ENCODE measurements around the gene GSTP1. TPM values are rescaled to one million over a fixed set of nuclear protein-coding genes. Genes with fewer than 3 reads are reported as not detected.

Gene GSTP1
- total RNA-seq, 3 donors from 2014 or later = 284 to 441 (median 325) TPM

- no peaks in the 10 kb centered on the region for H3K36me3 ChIP-seq (ENCODE audit: low read depth)
- ATAC-seq (no peak), DNase-seq (no peak)
- no peak overlapping the region for H3K4me3 ChIP-seq
- TF ChIP-seq CTCF (IDR thresholded peaks at IDR 0.05) = no peak
- H3K4me1 ChIP-seq (ENCODE audit: low read depth) = peaks cover 6% of the 10 kb centered on the region
- intact Hi-C loops (cut with DNase I, micrococcal nuclease) = no loop called here
- no peaks in the 10 kb centered on the region for H3K9me3 ChIP-seq
Observed at GRCh38 chr11:67581469-67581868, 2.1 kb upstream of the GSTP1 start.

GRCh38 chr11:67582011-67582410, 1.6 kb upstream of the GSTP1 start:
- no peak for TF ChIP-seq CTCF (IDR thresholded peaks at IDR 0.05)
- Histone ChIP-seq H3K4me3 (no peak overlapping the region), H3K4me1 (ENCODE audit: low read depth) (peaks cover 6% of the 10 kb centered on the region), H3K36me3 (ENCODE audit: low read depth) (no peaks in the 10 kb centered on the region), H3K9me3 (no peaks in the 10 kb centered on the region)
- no peak for ATAC-seq
- intact Hi-C loops (cut with DNase I, micrococcal nuclease) = no loop called here
- no peak for DNase-seq

GRCh38 chr11:67584205-67584880, 731 bp downstream of the GSTP1 start:
- no peaks in the 10 kb centered on the region for H3K9me3 ChIP-seq
- intact Hi-C loops (cut with DNase I, micrococcal nuclease) = no loop called here
- peak; percentile 83 to 90 (median 87) for DNase-seq
- peak overlapping the region; percentile 37 for H3K4me3 ChIP-seq
- H3K4me1 ChIP-seq (ENCODE audit: low read depth) = peaks cover 6% of the 10 kb centered on the region
- no peak for TF ChIP-seq CTCF (IDR thresholded peaks at IDR 0.05)
- H3K36me3 ChIP-seq (ENCODE audit: low read depth) = no peaks in the 10 kb centered on the region
- peak; percentile 76 for ATAC-seq

GRCh38 chr11:67584881-67585873, 1.6 kb downstream of the GSTP1 start:
- H3K9me3 ChIP-seq = no peaks in the 10 kb centered on the region
- no peak for TF ChIP-seq CTCF (IDR thresholded peaks at IDR 0.05)
- DNase-seq (peak in 1 of 3 donors; percentile 58), ATAC-seq (no peak)
- intact Hi-C loops (cut with DNase I, micrococcal nuclease) = no loop called here
- peaks cover 6% of the 10 kb centered on the region for H3K4me1 ChIP-seq (ENCODE audit: low read depth)
- no peak overlapping the region for H3K4me3 ChIP-seq
- no peaks in the 10 kb centered on the region for H3K36me3 ChIP-seq (ENCODE audit: low read depth)

- no peak for DNase-seq
- peaks cover 6% of the 10 kb centered on the region for H3K4me1 ChIP-seq (ENCODE audit: low read depth)
- intact Hi-C loops (cut with DNase I, micrococcal nuclease) = no loop called here
- no peak overlapping the region for H3K4me3 ChIP-seq
- H3K36me3 ChIP-seq (ENCODE audit: low read depth) = no peaks in the 10 kb centered on the region
- no peak for ATAC-seq
- no peak for TF ChIP-seq CTCF (IDR thresholded peaks at IDR 0.05)
- H3K9me3 ChIP-seq = no peaks in the 10 kb centered on the region
Observed at GRCh38 chr11:67585911-67586310, 2.3 kb downstream of the GSTP1 start.
